Umbilical cord (tissue), 2 donors: ENCODE data around the gene NTN5. TPM values are rescaled to one million over a fixed set of nuclear protein-coding genes. Genes with fewer than 3 reads are reported as not detected.
"Not testable (repeated sequence)": the region's sequence is repeated elsewhere in the genome, so short reads cannot be mapped to it uniquely, and the experiment has no call there.

ENCODE experiments used
- DNase-seq: peaks from one replicate; pipeline ENCODE4 v3.0.0-alpha.2; 2015; ENCODE audit warnings: low spot score
- total RNA-seq: library from RNA; depleted of rRNA; stranded (reverse); fragments of >200 nt; gene quantifications from one replicate; pipeline ENCODE4 v1.2.3, GENCODE V29; 2014; ENCODE audit warnings: low replicate concordance; ENCODE audit not compliant: insufficient read depth

NTN5 gene
- total RNA-seq, 1 donor from 2014 or later, result not detected

GRCh38 chr19:48698046-48698445 is 25.2 kb upstream of the NTN5 start:
- DNase-seq, result peak; percentile 20

GRCh38 chr19:48696353-48697010 is 23.7 kb upstream of the NTN5 start:
- DNase-seq, result no peak

DNA sequence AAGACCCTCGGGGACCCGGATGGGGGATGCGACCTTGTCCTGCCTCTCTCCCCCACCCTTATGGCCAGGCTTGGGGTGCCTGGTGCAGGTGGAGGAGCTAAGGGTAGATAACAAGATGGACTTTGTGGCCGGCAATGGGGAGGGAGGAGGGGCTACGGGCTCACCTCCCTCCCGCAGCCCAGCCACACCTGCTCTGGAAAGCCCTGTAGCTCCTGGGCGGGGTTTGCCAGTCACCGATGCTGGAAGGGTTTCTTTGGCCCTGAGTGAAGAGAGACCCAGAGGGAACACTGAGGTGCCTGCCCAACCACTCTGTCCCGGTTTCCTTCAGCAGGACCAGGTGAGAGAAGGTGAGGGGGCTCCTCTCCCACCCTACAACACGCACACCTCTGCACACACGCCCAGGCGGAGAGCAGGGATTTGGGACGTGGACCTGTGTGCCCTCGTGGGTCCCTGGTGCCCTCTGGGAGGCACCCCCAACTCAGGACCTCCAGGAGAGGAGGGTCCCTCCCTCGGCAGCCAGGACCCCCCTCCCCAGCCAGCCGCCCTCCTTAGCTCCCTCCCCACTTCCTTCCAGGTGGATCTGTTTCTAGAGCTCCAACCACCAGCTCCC is 23.0 kb upstream of the NTN5 start, which contains the start of gene FUT2:
Gene FUT2, plus strand, starts transcription at position 229 of the 610 bp plus-strand sequence. CDS start 6,986 bp downstream, outside the sequence.
- DNase-seq, result no peak

DNA sequence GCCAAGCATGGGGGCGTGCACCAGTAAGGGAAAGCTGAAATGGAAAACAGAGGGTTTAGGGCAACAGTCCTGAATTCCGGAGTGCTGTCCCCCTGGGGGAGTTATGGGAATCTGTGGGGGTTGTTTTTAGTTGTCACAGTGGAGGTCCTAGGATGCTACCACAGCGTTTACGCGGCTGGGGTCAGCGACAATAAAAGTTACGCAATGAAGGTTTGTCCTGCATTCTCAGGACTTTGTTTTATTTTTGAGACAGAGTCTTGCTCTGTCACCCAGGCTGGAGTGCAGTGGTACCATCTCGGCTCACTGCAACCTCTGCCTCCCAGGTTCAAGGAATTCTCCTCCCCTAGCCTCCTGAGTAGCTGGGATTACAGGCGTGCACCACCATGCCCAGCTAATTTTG is 20.8 kb upstream of the NTN5 start:
- not testable (repeated sequence) for DNase-seq

GRCh38 chr19:48689449-48689848 is 16.6 kb upstream of the NTN5 start:
- DNase-seq, result no peak

DNA sequence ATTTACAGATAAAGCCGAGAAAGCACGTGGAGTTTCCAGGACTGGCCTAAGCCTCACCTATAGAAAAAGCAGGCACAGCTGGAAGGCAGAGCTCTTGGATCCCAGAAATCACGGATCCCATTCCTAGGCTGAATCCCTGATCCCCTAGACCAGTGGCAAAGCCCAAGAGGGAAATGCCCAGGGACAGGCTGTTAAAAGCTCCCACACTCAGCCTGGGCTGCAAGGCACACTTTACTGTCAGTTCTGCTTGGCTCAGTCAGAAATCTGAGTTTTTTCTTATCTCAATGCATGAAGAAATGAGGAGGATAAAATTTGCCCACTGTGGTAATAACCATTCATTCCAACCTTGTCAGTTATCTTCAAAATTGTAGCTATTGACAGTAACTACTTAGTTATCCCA is 15.0 kb upstream of the NTN5 start:
- no peak for DNase-seq

- not testable (repeated sequence) for DNase-seq
Measured at GRCh38 chr19:48686637-48687036, 13.8 kb upstream of the NTN5 start.

DNA sequence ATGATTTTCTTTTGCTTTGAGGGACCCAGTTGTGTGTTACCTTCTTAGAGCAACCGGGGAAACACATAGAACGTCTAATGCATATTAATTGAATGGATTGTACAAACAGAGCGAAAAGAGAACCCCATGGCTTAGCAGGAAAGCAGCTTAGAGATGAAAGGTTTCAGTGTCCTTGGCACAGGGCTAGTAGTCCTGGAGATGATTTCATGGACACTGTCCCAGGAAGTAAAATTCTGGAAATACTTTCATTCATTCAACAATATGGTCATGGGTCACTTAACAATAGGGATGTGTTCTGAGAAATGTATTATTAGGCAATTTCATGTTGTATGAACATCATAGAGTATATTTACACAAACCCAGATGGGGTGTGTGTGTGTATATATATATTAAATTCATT is 13.3 kb upstream of the NTN5 start:
- no peak for DNase-seq

- no peak for DNase-seq
Measured at GRCh38 chr19:48685583-48685982, 12.8 kb upstream of the NTN5 start.

DNA sequence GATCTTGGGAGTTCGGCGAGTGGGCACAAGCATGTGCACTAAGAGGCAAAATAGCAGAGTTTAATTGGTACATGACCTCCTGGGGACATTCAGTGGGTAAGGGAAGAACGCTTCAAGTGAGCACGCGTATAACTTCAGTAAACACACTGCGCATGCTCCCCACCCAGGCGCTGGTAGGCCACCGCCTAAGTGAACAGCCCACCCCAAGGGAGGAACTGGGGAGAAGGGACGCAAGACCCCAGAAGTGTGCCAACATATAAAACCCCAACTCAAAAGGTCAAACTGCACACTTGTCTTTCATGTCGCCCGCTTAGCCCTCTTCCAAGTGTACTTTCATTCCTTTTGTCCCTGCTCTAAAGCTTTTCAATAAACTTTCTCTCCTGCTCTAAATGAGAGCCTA is 10.5 kb upstream of the NTN5 start:
- peak; percentile 81 for DNase-seq

DNA sequence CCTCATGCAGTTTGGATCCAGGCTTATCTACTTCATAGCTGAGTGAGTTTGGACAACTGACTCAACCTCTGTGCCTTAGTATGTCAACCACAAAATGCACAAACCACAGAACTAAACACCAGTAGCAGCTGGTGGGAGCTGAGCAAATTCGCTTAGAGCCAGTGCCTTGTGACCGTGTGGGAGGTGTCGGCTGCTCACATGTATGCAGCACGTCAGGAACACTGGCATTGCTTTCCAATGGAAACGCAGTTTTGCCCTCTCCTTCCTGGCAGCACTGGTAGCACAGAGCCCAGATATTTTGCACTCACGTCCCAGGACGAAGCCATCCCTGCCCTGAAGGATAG is 8.3 kb upstream of the NTN5 start:
- DNase-seq, result no peak

DNA sequence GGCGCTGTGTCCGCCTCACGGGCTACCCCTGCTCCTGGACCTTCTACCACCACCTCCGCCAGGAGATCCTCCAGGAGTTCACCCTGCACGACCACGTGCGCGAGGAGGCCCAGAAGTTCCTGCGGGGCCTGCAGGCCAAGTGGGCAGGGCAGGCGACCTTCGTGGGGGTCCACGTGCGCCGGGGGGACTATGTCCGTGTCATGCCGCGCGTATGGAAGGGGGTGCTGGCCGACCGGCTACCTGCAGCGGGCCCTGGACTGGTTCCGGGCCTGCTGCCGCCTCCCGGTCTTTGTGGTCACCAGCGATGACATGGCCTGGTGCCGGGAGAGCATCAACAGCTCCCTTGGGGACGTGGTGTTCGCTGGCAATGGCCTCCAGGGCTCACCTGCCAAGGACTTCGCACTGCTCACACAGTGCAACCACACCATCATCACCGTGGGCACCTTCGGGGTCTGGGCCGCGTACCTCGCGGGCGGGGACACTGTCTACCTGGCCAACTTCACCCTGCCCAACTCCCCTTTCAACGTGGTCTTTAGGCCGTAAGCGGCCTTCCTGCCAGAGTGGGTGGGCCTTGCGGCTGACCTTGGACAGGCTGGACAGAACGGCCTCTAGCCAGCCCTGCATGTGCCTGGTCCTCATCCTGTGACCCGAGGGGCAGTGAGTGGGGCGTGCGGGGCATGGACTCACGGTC is 7.8 kb upstream of the NTN5 start:
- no peak for DNase-seq

DNA sequence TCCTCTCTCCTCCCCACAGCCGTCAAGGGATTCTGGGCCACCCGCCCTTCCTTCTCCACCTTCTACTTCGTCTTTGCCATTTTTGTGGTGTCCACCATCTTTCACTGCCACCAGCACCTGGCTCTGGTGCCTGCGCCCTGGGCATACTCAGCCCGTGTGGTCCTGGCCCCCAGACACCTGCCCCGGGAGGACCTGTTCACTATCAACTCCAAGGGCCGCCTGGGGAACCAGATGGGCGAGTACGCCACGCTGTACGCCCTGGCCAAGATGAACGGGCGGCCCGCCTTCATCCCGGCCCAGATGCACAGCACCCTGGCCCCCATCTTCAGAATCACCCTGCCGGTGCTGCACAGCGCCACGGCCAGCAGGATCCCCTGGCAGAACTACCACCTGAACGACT is 7.2 kb upstream of the NTN5 start:
- not testable (repeated sequence) for DNase-seq

DNA sequence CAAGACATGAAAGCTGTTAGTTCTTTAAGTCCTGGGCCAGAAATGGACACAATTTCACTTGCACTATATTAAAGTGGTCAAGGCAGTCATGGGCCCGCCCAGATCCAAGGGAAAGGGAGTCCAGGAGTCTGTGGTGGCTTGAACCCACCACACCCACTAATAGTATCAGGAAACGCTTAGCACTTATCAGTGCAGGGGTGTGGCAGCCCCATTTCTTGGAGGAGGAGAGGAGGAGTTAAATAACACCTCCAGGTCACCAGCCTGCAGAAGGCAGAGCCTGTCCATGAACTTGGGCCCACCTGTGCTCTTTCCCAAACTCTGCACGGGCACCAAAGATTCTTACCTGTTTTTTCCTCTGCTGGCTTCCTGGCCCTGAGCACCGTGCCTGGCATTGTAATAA is 5.4 kb upstream of the NTN5 start:
- DNase-seq, result no peak

DNA sequence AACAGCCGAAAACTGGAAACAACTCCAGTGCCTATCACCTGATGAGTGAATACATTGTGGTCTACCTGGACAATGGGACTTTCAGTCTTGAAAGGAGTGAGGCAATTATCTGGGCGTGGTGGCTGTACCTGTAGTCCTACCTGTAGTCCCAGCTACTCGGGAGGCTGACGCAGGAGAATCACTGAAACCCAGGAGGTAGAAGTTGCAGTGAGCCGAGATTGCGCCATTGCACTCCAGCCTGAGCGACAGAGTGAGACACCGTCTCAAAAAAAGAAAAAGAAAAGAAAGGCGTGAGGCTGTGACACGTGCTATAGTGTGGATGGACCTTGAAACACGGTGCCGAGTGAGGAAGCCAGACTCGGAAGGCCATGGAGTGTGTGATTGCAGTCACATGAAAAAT is 4.1 kb upstream of the NTN5 start:
- no peak for DNase-seq

DNA sequence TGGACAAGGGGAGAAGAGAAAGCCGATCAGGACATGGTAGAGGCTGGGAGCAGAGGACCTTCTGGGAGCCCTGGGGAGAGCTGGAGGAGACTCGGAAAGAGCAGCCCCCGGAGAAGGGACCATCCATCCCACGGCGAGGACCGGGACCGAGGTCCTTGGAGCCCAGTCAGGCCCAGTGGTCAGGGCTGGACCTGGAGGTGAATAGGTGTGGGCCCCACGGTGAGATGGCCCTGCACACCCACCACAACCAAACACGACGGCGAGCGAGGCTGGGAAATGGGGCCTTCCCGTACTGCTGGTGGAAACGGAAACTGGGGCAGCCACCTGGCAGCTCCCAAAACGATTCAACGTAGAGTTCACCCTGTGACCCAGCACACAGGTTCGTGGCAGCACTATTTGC is 3.7 kb upstream of the NTN5 start:
- no peak for DNase-seq

- DNase-seq, result peak; percentile 84
Measured at GRCh38 chr19:48674921-48675824, 2.4 kb upstream of the NTN5 start.

- no peak for DNase-seq
Measured at GRCh38 chr19:48674216-48674809, 1.5 kb upstream of the NTN5 start.

DNA sequence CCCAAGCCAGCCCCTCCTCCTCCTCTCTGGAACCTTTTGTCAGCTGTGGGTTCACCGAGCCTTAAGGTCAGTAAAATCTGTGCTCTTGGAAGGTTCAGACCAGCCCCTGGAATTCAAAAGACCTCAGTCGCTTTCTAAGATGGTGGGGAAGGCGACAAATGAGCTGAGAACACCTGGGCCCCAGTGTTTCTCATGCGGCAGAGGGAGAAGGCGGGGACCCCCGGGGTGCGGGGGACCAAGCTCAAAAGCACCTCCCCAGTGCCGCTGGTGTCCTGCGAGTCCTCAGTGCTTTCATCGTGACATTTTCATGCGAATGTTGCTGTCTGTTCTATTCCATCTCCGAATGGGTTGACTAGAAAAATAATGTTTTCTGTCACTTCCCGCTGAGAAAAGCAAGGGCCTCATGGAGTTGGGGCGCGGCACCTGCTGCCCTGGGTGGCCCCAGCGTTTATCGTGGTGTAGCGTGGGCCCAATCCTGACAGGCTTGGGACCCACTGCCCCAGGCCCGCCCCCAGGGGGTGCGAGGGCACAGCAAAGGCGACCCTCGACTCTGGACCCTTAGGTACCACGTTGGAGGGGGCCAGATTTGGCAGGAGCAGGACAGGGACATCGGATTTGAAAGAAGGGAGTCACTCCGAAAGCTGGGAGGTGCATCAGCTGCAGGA is 751 bp upstream of the NTN5 start:
- DNase-seq, result no peak

- DNase-seq, result no peak
Measured at GRCh38 chr19:48671446-48671995, 1.3 kb downstream of the NTN5 start.
